ENCODE data around the gene TMEM132C.

Gene TMEM132C

GRCh38 chr12:128381541-128381940, 114.6 kb downstream of the TMEM132C start:
- Mint-ChIP-seq H3K9me3 (no peaks in the 10 kb centered on the region), H3K4me3 (peak overlapping the region; percentile 45 to 60 (median 60)), H3K36me3 (ENCODE audit: low read depth) (peaks cover 5% of the 10 kb centered on the region), H3K27ac (peak overlapping the region; percentile 37 to 78 (median 56)), H3K27me3 (ENCODE audit: low read depth) (peaks cover 27% of the 10 kb centered on the region), H3K4me1 (peaks cover 18% of the 10 kb centered on the region)
- no peak for TF ChIP-seq CTCF (IDR thresholded peaks at IDR 0.05; ENCODE audit: unreplicated experiment in 3 of 3)

- Mint-ChIP-seq H3K4me1 (peaks cover 18% of the 10 kb centered on the region), H3K36me3 (ENCODE audit: low read depth) (peaks cover 5% of the 10 kb centered on the region), H3K27ac (peak overlapping the region; percentile 37 to 78 (median 56)), H3K9me3 (no peaks in the 10 kb centered on the region), H3K4me3 (peak overlapping the region; percentile 45 to 60 (median 60)), H3K27me3 (ENCODE audit: low read depth) (peaks cover 29% of the 10 kb centered on the region)
- no peak for TF ChIP-seq CTCF (IDR thresholded peaks at IDR 0.05; ENCODE audit: unreplicated experiment in 3 of 3)
These were observed 115.0 kb downstream of the TMEM132C start for GRCh38 chr12:128381946-128382345.

- peaks cover 5% of the 10 kb centered on the region for H3K36me3 Mint-ChIP-seq (ENCODE audit: low read depth)
- no peak overlapping the region for H3K4me3 Mint-ChIP-seq
- no peaks in the 10 kb centered on the region for H3K9me3 Mint-ChIP-seq
- H3K27me3 Mint-ChIP-seq (ENCODE audit: low read depth): peaks cover 29% of the 10 kb centered on the region
- H3K4me1 Mint-ChIP-seq: peaks cover 20% of the 10 kb centered on the region
- TF ChIP-seq CTCF (IDR thresholded peaks at IDR 0.05; ENCODE audit: unreplicated experiment in 3 of 3): no peak
- H3K27ac Mint-ChIP-seq: peak overlapping the region in 1 of 3 experiments; percentile 1
These were observed 116.0 kb downstream of the TMEM132C start for GRCh38 chr12:128382946-128383345.

- H3K36me3 Mint-ChIP-seq (ENCODE audit: low read depth): peaks cover 5% of the 10 kb centered on the region
- H3K27me3 Mint-ChIP-seq (ENCODE audit: low read depth): peaks cover 33% of the 10 kb centered on the region
- no peak overlapping the region for H3K27ac Mint-ChIP-seq
- no peaks in the 10 kb centered on the region for H3K9me3 Mint-ChIP-seq
- H3K4me1 Mint-ChIP-seq: peaks cover 25% of the 10 kb centered on the region
- no peak overlapping the region for H3K4me3 Mint-ChIP-seq
- TF ChIP-seq CTCF (IDR thresholded peaks at IDR 0.05; ENCODE audit: unreplicated experiment in 3 of 3): no peak
These were observed 116.5 kb downstream of the TMEM132C start for GRCh38 chr12:128383357-128383937.

GRCh38 chr12:128385736-128386135, 118.8 kb downstream of the TMEM132C start:
- Mint-ChIP-seq H3K27ac (no peak overlapping the region), H3K9me3 (peaks cover 2% of the 10 kb centered on the region), H3K4me3 (no peak overlapping the region), H3K36me3 (ENCODE audit: low read depth) (peaks cover 9% of the 10 kb centered on the region), H3K27me3 (ENCODE audit: low read depth) (peaks cover 30% of the 10 kb centered on the region), H3K4me1 (peaks cover 31% of the 10 kb centered on the region)
- TF ChIP-seq CTCF (IDR thresholded peaks at IDR 0.05; ENCODE audit: unreplicated experiment in 3 of 3): no peak

GRCh38 chr12:128387811-128388422, 120.9 kb downstream of the TMEM132C start:
- Mint-ChIP-seq H3K4me3 (no peak overlapping the region), H3K36me3 (ENCODE audit: low read depth) (peaks cover 9% of the 10 kb centered on the region), H3K9me3 (peaks cover 2% of the 10 kb centered on the region), H3K4me1 (peaks cover 16% of the 10 kb centered on the region), H3K27me3 (ENCODE audit: low read depth) (peaks cover 21% of the 10 kb centered on the region), H3K27ac (peak overlapping the region in 2 of 3 experiments; percentile 6 to 46)
- TF ChIP-seq CTCF (IDR thresholded peaks at IDR 0.05; ENCODE audit: unreplicated experiment in 3 of 3): peak; percentile 72 to 81 (median 76)

Data from nephron (organoid).